Hepatocyte (in vitro differentiated cells): ENCODE results near the gene SLC25A30.

Experiments used
- CTCF ChIP-seq: fragments of 200-600 bp; sonication (generic); IDR thresholded peaks from 2 replicates; pipeline ENCODE4 v1.5.1; 2016; ENCODE audit warnings: antibody characterized with exemption, mild to moderate bottlenecking; ENCODE audit not compliant: poor library complexity
- EZH2 ChIP-seq: fragments of 200-600 bp; sonication (generic); IDR thresholded peaks from 2 replicates; pipeline ENCODE4 v1.6.1; 2016; ENCODE audit warnings: antibody characterized with exemption, mild to moderate bottlenecking, borderline replicate concordance

GRCh38 chr13:45406421-45406820 lies 11.8 kb downstream of the SLC25A30 start:
- TF ChIP-seq CTCF (no peak), EZH2 (no peak)
